ENCODE data around the gene EXOC1. TPM values are rescaled to one million over a fixed set of nuclear protein-coding genes. Genes with fewer than 3 reads are reported as not detected.

Gene EXOC1
- total RNA-seq, 2 donors from 2014 or later, result 18.0 to 18.4 TPM

DNA sequence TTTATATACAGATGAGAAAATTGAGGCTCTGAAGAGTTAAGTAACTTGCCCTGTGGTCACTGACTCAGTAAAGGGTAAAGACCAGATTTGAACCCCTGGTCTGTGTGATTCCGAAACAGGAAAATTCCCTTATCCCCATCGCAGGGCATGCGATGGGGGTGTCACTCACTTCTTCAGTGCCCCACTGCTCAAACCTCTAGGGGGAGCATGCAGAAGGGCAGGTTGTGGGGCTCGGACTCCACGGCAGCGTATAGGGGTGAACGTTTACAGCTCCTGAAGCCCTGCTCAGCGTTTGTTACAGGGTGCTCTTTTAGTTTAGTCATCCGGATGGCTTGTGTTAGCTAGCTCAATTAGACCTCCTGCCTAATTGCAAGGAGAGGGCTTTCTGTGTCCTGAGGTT, 3.7 kb upstream of the EXOC1 start:
- H3K27ac ChIP-seq, result no peak overlapping the region
- DNase-seq (ENCODE audit: low spot score), result no peak
- H3K9me3 ChIP-seq, result no peaks in the 10 kb centered on the region
- H3K4me1 ChIP-seq, result peaks cover 0 to 15% of the 10 kb centered on the region in 2 donors
- TF ChIP-seq, protein P1, sequence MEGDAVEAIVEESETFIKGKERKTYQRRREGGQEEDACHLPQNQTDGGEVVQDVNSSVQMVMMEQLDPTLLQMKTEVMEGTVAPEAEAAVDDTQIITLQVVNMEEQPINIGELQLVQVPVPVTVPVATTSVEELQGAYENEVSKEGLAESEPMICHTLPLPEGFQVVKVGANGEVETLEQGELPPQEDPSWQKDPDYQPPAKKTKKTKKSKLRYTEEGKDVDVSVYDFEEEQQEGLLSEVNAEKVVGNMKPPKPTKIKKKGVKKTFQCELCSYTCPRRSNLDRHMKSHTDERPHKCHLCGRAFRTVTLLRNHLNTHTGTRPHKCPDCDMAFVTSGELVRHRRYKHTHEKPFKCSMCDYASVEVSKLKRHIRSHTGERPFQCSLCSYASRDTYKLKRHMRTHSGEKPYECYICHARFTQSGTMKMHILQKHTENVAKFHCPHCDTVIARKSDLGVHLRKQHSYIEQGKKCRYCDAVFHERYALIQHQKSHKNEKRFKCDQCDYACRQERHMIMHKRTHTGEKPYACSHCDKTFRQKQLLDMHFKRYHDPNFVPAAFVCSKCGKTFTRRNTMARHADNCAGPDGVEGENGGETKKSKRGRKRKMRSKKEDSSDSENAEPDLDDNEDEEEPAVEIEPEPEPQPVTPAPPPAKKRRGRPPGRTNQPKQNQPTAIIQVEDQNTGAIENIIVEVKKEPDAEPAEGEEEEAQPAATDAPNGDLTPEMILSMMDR (IDR thresholded peaks at IDR 0.05), result no peak
- H3K4me3 ChIP-seq, result no peak overlapping the region
- no peaks in the 10 kb centered on the region for H3K36me3 ChIP-seq
- H3K27me3 ChIP-seq, result no peaks in the 10 kb centered on the region

DNA sequence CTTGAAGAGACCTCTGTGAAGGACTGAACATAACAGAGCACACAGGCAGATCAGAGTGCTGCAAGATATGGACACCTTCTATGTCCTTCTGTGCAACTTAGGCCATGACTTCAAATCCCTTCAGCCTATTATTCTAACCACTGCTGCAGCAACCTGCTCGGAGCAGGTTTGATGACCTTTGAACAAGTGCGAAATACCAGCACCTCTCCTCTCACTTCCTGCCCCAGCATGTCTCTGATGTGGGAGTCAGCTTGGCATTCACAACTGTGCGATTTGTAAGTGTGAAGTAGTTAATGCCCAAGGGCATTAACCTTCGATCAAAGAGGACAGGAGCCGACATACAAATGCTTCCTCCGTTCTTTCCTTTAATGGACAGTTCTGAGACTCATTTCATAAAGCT, 1.6 kb upstream of the EXOC1 start:
- H3K4me3 ChIP-seq, result no peak overlapping the region
- H3K4me1 ChIP-seq, result peaks cover 0 to 25% of the 10 kb centered on the region in 2 donors
- H3K9me3 ChIP-seq, result no peaks in the 10 kb centered on the region
- no peak for DNase-seq (ENCODE audit: low spot score)
- H3K27ac ChIP-seq, result peak overlapping the region in 1 of 2 donors; percentile 29
- TF ChIP-seq, protein P1 (IDR thresholded peaks at IDR 0.05), result no peak
- H3K36me3 ChIP-seq, result no peaks in the 10 kb centered on the region
- H3K27me3 ChIP-seq, result no peaks in the 10 kb centered on the region

DNA sequence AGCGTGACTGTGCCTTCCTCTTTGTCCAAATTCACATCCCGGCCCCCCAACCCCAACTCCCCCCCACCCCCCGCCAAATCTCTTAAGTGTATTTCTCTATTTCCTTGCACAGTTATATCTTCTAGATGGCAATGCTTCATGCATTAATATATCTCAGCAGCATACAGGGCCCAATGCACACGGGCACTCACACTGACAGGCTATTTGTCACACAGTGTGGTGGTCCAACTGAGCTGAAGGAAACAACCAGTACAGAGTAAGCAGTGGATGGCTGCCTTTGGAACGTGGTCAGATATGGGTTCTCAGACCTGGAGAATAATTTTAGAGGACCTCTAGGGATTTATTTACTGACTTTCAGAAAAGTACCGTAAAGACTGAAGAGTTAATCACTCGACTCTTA, 681 bp downstream of the EXOC1 start:
- TF ChIP-seq, protein P1 (IDR thresholded peaks at IDR 0.05), result no peak
- Histone ChIP-seq H3K4me3 (peak overlapping the region; percentile 90 to 96), H3K27me3 (no peaks in the 10 kb centered on the region), H3K27ac (peak overlapping the region; percentile 80 to 83), H3K4me1 (peaks cover 0 to 25% of the 10 kb centered on the region in 2 donors), H3K9me3 (no peaks in the 10 kb centered on the region), H3K36me3 (no peaks in the 10 kb centered on the region)
- no peak for DNase-seq (ENCODE audit: low spot score)

DNA sequence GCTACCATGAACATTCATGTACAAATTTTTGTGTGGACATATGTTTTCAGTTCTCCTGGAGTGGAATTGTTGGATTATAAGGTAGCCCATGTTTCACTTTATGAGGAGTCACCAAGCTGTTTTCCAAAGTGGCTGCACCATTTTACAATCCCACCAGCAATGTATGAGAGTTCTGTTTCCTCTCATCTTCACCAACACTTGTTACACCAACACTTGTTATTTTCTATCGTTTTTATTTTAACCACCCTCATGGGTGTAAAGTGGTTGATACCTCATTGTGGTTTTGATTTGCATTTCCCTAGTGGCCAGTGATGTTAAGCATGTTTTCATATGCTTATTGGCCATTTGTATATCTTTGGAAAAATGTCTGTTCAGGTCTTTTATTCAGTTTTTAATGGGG, 4.1 kb downstream of the EXOC1 start:
- Histone ChIP-seq H3K4me1 (peaks cover 0 to 24% of the 10 kb centered on the region in 2 donors), H3K36me3 (peaks cover 20% of the 10 kb centered on the region), H3K4me3 (no peak overlapping the region), H3K9me3 (no peaks in the 10 kb centered on the region), H3K27ac (no peak overlapping the region), H3K27me3 (no peaks in the 10 kb centered on the region)
- DNase-seq (ENCODE audit: low spot score), result no peak
- TF ChIP-seq, protein P1 (IDR thresholded peaks at IDR 0.05), result no peak

DNA sequence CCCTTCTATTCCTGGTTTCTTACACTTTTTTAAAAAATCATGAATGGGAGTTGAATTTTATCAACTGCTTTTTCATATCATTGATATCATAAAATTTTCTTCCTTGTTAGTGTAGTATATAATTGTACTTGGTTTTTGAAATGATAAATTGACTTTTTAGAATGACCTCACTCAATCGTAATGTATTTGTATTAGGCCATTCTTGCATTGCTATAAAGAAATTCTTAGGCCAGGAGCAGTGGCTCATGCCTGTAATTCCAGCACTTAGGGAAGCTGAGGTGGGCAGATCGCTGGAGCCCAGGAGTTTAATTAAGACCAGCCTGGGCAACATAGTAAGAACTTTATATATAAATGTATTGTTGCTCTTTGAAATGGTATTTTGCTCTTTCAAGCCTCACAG, 6.3 kb downstream of the EXOC1 start:
- Histone ChIP-seq H3K4me1 (peaks cover 0 to 10% of the 10 kb centered on the region in 2 donors), H3K36me3 (peaks cover 20% of the 10 kb centered on the region)

More for the DNA sequence above, 6.3 kb downstream of the EXOC1 start:
- no peaks in the 10 kb centered on the region for H3K9me3 ChIP-seq
- no peak for DNase-seq (ENCODE audit: low spot score)
- no peaks in the 10 kb centered on the region for H3K27me3 ChIP-seq
- no peak overlapping the region for H3K27ac ChIP-seq
- H3K4me3 ChIP-seq, result no peak overlapping the region
- TF ChIP-seq, protein P1 (IDR thresholded peaks at IDR 0.05), result no peak
